ENCODE data around the gene DNAJC6.

DNA sequence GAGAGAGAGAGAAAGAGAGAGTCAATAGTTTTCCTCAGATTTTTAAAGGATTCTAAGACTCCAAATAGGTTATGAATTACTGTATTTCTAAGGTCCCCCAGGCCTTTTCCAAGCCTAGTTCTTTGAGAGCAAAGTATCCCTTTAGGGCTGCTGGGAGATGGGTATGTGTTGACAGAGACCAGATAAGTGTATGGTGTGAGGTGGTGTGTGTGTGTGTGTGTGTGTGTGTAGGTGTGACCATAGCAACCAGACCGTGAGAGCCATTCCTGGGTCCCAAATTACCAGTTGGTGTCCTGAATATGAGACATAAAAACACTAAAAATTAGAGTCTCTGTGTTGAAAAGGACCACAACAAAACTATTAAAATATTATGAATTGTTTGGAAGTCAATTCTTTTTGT is 41.7 kb upstream of the DNAJC6 start:
- TF ChIP-seq, protein P1, sequence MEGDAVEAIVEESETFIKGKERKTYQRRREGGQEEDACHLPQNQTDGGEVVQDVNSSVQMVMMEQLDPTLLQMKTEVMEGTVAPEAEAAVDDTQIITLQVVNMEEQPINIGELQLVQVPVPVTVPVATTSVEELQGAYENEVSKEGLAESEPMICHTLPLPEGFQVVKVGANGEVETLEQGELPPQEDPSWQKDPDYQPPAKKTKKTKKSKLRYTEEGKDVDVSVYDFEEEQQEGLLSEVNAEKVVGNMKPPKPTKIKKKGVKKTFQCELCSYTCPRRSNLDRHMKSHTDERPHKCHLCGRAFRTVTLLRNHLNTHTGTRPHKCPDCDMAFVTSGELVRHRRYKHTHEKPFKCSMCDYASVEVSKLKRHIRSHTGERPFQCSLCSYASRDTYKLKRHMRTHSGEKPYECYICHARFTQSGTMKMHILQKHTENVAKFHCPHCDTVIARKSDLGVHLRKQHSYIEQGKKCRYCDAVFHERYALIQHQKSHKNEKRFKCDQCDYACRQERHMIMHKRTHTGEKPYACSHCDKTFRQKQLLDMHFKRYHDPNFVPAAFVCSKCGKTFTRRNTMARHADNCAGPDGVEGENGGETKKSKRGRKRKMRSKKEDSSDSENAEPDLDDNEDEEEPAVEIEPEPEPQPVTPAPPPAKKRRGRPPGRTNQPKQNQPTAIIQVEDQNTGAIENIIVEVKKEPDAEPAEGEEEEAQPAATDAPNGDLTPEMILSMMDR (IDR thresholded peaks at IDR 0.05) = no peak
- no peak for TF ChIP-seq POLR2A (IDR thresholded peaks at IDR 0.05)

Data from thyroid gland (tissue), 4 donors.